Endothelial cell (in vitro differentiated cells): ENCODE data around the gene CAPN13. TPM values are rescaled to one million over a fixed set of nuclear protein-coding genes. Genes with fewer than 3 reads are reported as not detected.

Experiments
- DNase-seq: peaks from one replicate; pipeline ENCODE4 v3.0.0; 2021; ENCODE audit warnings: low spot score
- H3K27ac Mint-ChIP-seq: one replicate; pipeline ENCODE4 v1.8.0; 2021; ENCODE audit warnings: mixed read lengths, inconsistent platforms; ENCODE audit not compliant: unreplicated experiment
- H3K27me3 Mint-ChIP-seq: one replicate; pipeline ENCODE4 v1.8.0; 2021; ENCODE audit warnings: mild to moderate bottlenecking, moderate library complexity, mixed read lengths, inconsistent platforms; ENCODE audit not compliant: unreplicated experiment
- H3K36me3 Mint-ChIP-seq: one replicate; pipeline ENCODE4 v1.8.0; 2021; ENCODE audit warnings: mild to moderate bottlenecking, low read depth, mixed read lengths, inconsistent platforms; ENCODE audit not compliant: unreplicated experiment
- H3K4me1 Mint-ChIP-seq: one replicate; pipeline ENCODE4 v1.8.0; 2021; ENCODE audit warnings: mild to moderate bottlenecking, mixed read lengths, inconsistent platforms; ENCODE audit not compliant: unreplicated experiment
- H3K4me3 Mint-ChIP-seq: one replicate; pipeline ENCODE4 v1.8.0; 2021; ENCODE audit warnings: mild to moderate bottlenecking, mixed read lengths, inconsistent platforms; ENCODE audit not compliant: unreplicated experiment
- H3K9me3 Mint-ChIP-seq: one replicate; pipeline ENCODE4 v1.8.0; 2021; ENCODE audit warnings: mixed read lengths, inconsistent platforms; ENCODE audit not compliant: unreplicated experiment
- total RNA-seq: library from RNA; stranded (reverse); fragmentation: NEBNext Ultra II Directional; extraction: Animal tissue kit (Norgen Biotek cat#: 25700); gene quantifications from one replicate; pipeline ENCODE4 v1.2.1, GENCODE V29; 2021; ENCODE audit not compliant: unreplicated experiment
- TF ChIP-seq, protein P1 (sequence below): fragments of 200-600 bp; sonication (generic); IDR thresholded peaks from one replicate; pipeline ENCODE4 v1.5.0; 2021; ENCODE audit warnings: antibody characterized with exemption; ENCODE audit not compliant: unreplicated experiment

The CAPN13 gene
- total RNA-seq, 1 donor from 2014 or later: 0.44 TPM

DNA sequence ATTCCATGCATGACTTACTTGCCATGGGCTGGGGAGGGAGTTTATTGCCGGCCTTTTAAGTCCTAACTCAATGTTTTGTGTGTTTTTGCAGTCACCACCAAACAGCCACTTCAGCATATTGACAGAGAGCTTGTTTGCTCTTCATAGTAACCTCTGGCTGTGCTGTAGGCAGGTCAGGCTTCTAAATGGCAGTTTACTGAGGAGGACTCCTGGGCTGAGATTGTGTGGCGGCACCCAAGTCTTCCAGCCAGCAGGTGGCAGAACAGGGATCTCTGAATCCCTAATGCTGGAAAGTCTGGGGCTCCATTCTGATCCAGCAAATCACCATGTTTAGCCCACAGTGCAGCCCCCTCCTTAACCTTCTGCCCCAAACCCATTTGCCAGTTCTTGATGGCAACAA is 121.2 kb downstream of the CAPN13 start:
- TF ChIP-seq, protein P1, sequence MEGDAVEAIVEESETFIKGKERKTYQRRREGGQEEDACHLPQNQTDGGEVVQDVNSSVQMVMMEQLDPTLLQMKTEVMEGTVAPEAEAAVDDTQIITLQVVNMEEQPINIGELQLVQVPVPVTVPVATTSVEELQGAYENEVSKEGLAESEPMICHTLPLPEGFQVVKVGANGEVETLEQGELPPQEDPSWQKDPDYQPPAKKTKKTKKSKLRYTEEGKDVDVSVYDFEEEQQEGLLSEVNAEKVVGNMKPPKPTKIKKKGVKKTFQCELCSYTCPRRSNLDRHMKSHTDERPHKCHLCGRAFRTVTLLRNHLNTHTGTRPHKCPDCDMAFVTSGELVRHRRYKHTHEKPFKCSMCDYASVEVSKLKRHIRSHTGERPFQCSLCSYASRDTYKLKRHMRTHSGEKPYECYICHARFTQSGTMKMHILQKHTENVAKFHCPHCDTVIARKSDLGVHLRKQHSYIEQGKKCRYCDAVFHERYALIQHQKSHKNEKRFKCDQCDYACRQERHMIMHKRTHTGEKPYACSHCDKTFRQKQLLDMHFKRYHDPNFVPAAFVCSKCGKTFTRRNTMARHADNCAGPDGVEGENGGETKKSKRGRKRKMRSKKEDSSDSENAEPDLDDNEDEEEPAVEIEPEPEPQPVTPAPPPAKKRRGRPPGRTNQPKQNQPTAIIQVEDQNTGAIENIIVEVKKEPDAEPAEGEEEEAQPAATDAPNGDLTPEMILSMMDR: no peak

DNA sequence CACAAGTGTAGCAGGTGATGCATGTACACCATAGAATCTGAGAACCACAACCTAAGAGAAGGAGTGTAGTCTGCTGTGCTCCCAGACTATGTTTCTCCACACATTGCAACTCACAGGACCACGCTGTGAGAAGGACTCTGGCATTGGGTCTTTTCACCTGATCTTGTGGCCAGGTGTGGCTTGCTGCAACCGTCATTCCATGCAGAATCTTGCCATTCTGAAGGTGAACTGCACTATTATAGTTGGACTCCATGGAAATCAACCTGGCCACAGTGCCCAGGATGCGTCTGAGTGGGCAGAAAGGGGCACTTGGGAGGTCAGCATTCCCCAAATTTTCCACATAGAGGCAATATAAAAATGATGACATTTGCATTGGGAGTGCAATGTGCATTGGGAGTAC is 122.2 kb downstream of the CAPN13 start:
- H3K27me3 Mint-ChIP-seq: no peaks in the 10 kb centered on the region
- TF ChIP-seq, protein P1: no peak
- no peak overlapping the region for H3K4me3 Mint-ChIP-seq
- DNase-seq: no peak
- no peaks in the 10 kb centered on the region for H3K9me3 Mint-ChIP-seq
- no peaks in the 10 kb centered on the region for H3K36me3 Mint-ChIP-seq
- H3K27ac Mint-ChIP-seq: no peak overlapping the region
- no peaks in the 10 kb centered on the region for H3K4me1 Mint-ChIP-seq

More for the DNA sequence above, 121.2 kb downstream of the CAPN13 start:
- no peak overlapping the region for H3K4me3 Mint-ChIP-seq
- H3K27me3 Mint-ChIP-seq: no peaks in the 10 kb centered on the region
- no peaks in the 10 kb centered on the region for H3K36me3 Mint-ChIP-seq
- no peak for DNase-seq
- no peak overlapping the region for H3K27ac Mint-ChIP-seq
- no peaks in the 10 kb centered on the region for H3K4me1 Mint-ChIP-seq
- H3K9me3 Mint-ChIP-seq: no peaks in the 10 kb centered on the region

DNA sequence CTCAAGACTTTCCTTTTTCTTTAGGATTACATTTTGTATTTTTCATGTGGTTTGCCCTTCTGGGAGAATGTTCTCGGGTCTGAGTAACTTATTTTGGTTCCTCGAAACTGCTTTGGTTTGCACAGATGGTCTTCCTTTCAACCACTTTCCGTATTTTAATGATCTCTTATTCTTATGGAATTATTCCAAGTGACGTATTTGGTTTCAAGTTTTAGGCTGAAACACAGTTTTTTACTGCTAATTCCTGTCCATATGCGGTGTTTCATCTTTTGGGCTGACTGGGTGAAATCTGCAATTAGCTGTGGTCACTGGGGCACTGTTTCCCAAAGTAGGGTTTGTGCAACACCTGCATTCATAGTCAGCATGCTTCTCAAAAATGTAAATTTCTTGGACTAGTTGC is 122.7 kb downstream of the CAPN13 start:
- TF ChIP-seq, protein P1: no peak
- no peaks in the 10 kb centered on the region for H3K4me1 Mint-ChIP-seq

DNA sequence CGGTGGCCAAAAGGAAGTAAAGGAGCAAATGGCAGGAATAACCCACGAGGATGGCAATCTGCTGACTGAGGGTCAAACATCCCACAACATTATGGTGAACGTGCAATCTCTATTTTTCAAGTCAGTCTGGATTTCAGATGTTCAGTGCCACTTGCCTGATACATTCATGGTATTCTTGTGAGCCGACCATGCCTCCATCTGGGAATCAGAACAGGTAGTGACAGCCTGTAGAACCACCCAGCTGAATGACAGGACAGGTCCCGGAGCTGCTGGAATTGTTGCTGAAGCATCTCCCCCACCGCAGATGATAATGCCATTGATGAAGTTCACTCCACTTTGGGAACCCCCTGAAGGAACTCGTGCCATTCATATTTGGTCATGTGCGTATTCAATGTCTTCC is 123.2 kb downstream of the CAPN13 start:
- Mint-ChIP-seq H3K27ac (no peak overlapping the region), H3K9me3 (no peaks in the 10 kb centered on the region), H3K4me3 (no peak overlapping the region), H3K27me3 (no peaks in the 10 kb centered on the region), H3K4me1 (no peaks in the 10 kb centered on the region), H3K36me3 (no peaks in the 10 kb centered on the region)
- DNase-seq: no peak
- TF ChIP-seq, protein P1: no peak

More for the DNA sequence above, 122.7 kb downstream of the CAPN13 start:
- Mint-ChIP-seq H3K36me3 (no peaks in the 10 kb centered on the region), H3K27ac (no peak overlapping the region), H3K4me3 (no peak overlapping the region), H3K9me3 (no peaks in the 10 kb centered on the region), H3K27me3 (no peaks in the 10 kb centered on the region)
- DNase-seq: no peak

DNA sequence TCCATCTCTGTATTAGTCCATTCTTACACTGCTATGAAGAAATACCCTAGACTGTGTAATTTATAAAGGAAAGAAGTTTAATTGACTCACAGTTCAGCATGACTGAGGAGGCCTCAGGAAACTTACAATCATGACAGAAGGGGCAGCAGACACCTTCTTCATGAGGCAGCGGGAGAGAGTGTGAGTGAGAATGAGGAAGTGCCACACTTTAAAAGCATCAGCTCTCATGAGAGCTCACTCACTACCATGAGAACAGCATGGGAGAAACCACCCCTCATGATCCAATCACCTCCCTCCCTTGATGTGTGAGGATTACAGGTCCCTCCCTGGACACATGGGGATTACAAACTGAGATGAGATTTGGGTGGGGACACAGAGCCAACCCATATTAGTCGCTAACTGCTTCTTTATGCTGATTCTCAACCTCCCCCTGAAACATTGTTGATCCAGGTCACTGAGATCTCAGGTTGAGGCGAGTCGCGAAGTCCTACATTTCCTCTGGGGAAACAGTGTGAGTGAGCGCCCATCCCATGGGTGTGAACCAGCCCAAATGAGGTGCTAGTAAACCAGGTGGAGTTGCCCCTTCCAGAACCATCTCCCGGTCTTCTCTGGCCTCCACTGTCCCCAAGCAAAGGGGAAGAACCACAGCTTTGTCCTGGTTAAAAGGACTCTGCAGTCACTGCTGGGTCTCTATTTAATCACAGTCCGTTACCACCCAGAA is 123.8 kb downstream of the CAPN13 start:
- H3K27me3 Mint-ChIP-seq: no peaks in the 10 kb centered on the region
- H3K9me3 Mint-ChIP-seq: no peaks in the 10 kb centered on the region
- DNase-seq: no peak
- no peaks in the 10 kb centered on the region for H3K4me1 Mint-ChIP-seq
- H3K27ac Mint-ChIP-seq: no peak overlapping the region
- no peaks in the 10 kb centered on the region for H3K36me3 Mint-ChIP-seq
- TF ChIP-seq, protein P1: no peak
- H3K4me3 Mint-ChIP-seq: no peak overlapping the region
